NCI-H2196 (cell line): Measurements from ENCODE around the gene ZNF385C.
"Not testable (repeated sequence)": the region's sequence is repeated elsewhere in the genome, so short reads cannot be mapped to it uniquely, and the experiment has no call there.

Experiments
- DNase-seq: peaks from one replicate; lab custom pipeline; 2025; ENCODE audit not compliant: unreplicated experiment; lab: John Stamatoyannopoulos, UW

Gene ZNF385C

GRCh38 chr17:42023524-42024349 lies 74.5 kb downstream of the ZNF385C start:
- no peak for DNase-seq

GRCh38 chr17:42020845-42021244 lies 77.4 kb downstream of the ZNF385C start:
- DNase-seq = not testable (repeated sequence)

- DNase-seq = peak; percentile 77
Measured at GRCh38 chr17:42019509-42020404, 78.5 kb downstream of the ZNF385C start, which contains the start of gene NKIRAS2. NKIRAS2 (plus strand) TSS chr17:42020090; CDS start chr17:42021578, 1,488 bp downstream.

GRCh38 chr17:42018988-42019387 lies 79.3 kb downstream of the ZNF385C start:
- no peak for DNase-seq

- DNase-seq = no peak
Measured at GRCh38 chr17:42018339-42018738, 79.9 kb downstream of the ZNF385C start.

GRCh38 chr17:42017866-42018200 lies 80.4 kb downstream of the ZNF385C start:
- no peak for DNase-seq

GRCh38 chr17:42016941-42017865 lies 81.1 kb downstream of the ZNF385C start, which contains the start of gene DNAJC7:
DNAJC7 (minus strand) TSS chr17:42017439; CDS start chr17:42017416, 23 bp downstream.
- DNase-seq = peak; percentile 76

- no peak for DNase-seq
Measured at GRCh38 chr17:42016411-42016831, 81.9 kb downstream of the ZNF385C start.

- DNase-seq = not testable (repeated sequence)
Measured at GRCh38 chr17:42013740-42014139, 84.5 kb downstream of the ZNF385C start.

GRCh38 chr17:42012363-42012762 lies 85.9 kb downstream of the ZNF385C start:
- not testable (repeated sequence) for DNase-seq

- no peak for DNase-seq
Measured at GRCh38 chr17:42010898-42011516, 87.3 kb downstream of the ZNF385C start.

GRCh38 chr17:42010266-42010680 lies 88.0 kb downstream of the ZNF385C start:
- DNase-seq = not testable (repeated sequence)

- no peak for DNase-seq
Measured at GRCh38 chr17:42009170-42009569, 89.1 kb downstream of the ZNF385C start.

- no peak for DNase-seq
Measured at GRCh38 chr17:42005166-42005565, 93.1 kb downstream of the ZNF385C start.

GRCh38 chr17:42002792-42003301 lies 95.4 kb downstream of the ZNF385C start:
- no peak for DNase-seq

- DNase-seq = no peak
Measured at GRCh38 chr17:42002175-42002791, 96.0 kb downstream of the ZNF385C start.

GRCh38 chr17:42001729-42002128 lies 96.5 kb downstream of the ZNF385C start:
- no peak for DNase-seq

GRCh38 chr17:42000413-42001133 lies 97.7 kb downstream of the ZNF385C start:
- no peak for DNase-seq

GRCh38 chr17:41998497-41998896 lies 99.8 kb downstream of the ZNF385C start:
- no peak for DNase-seq
